AG09309 (cell line): ENCODE data around the gene KRTAP10-7.
"Not testable (repeated sequence)": the region's sequence is repeated elsewhere in the genome, so short reads cannot be mapped to it uniquely, and the experiment has no call there.

Source experiments
- DNase-seq: peaks from one replicate; pipeline ENCODE4 v3.0.0-alpha.2; 2010; ENCODE audit warnings: low read depth
- H3K4me3 ChIP-seq: 2 replicates; pipeline ENCODE4 v1.5.1; 2011; ENCODE audit warnings: mild to moderate bottlenecking, low read depth, low read length, moderate library complexity; ENCODE audit not compliant: control insufficient read depth
- CTCF ChIP-seq: IDR thresholded peaks from 2 replicates; pipeline ENCODE4 v1.5.1; 2011; ENCODE audit warnings: mild to moderate bottlenecking, low read depth, low read length, inconsistent platforms; ENCODE audit not compliant: insufficient read depth, control insufficient read depth; ENCODE audit errors: missing control alignments

Gene KRTAP10-7

DNA sequence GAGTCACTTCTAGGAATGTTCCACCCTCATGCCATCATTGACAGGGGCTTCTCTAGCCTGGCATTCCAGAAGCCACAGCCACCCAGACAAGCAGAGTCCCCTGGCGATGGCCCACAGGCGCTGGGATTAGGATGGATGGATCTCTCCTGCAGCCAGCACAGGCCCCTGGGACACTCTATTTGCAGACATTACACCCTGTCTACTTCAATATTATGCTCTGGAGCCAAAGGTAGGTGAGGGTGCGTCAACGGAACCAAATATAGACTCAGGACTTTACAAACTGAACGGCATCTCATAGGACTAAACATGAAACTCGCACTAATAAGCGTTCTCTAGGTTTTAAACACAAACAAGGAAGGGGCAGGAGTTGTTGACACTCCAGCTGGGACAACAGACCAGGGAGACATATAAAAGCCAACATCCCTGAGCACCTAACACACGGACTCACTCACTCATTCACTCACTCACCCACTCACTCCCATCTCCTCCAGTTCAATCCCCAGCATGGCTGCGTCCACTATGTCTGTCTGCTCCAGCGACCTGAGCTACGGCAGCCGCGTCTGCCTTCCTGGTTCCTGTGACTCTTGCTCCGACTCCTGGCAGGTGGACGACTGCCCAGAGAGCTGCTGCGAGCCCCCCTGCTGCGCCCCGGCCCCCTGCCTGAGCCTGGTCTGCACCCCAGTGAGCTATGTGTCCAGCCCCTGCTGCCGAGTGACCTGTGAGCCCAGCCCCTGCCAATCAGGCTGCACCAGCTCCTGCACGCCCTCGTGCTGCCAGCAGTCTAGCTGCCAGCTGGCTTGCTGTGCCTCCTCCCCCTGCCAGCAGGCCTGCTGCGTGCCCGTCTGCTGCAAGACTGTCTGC, at the start of gene KRTAP10-7:
Gene KRTAP10-7, plus strand, starts transcription at position 480 of the 861 bp plus-strand sequence. Its CDS starts 25 bp downstream, at position 505.
- H3K4me3 ChIP-seq, DNase-seq: not testable (repeated sequence)

- H3K4me3 ChIP-seq: no peak overlapping the region
- no peak for TF ChIP-seq CTCF
- no peak for DNase-seq
Observed at GRCh38 chr21:44550807-44551206, 49.6 kb upstream of the KRTAP10-7 start.

- no peak within 1 kb of the TSS for H3K4me3 ChIP-seq
- no peak for DNase-seq
- no peak for TF ChIP-seq CTCF
Observed at GRCh38 chr21:44551340-44551961, 48.9 kb upstream of the KRTAP10-7 start, which contains the start of gene KRTAP10-2. KRTAP10-2 (minus strand) TSS chr21:44551505; CDS start chr21:44551458, 47 bp downstream.

- no peak overlapping the region for H3K4me3 ChIP-seq
- TF ChIP-seq CTCF: no peak
- no peak for DNase-seq
Observed at GRCh38 chr21:44552136-44552535, 48.3 kb upstream of the KRTAP10-7 start.

DNA sequence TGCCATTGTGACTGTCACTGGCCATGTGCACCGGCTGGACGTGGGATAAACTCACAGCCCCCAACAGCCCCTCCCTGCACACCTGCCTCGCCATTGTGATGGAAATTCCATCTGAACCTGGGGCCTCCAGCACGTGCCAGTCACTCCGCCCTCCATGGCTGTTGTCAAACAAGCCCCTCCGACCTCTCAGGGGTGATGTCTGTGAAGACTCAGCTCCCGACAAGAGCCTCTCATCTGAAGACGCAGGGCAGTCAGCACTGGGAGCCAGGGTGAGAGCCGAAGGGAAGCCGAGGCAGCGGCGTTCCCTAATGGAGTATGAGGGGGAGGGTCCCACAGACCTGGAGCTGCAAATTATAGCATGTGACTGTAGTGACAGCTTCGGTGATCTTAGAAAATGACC, 47.7 kb upstream of the KRTAP10-7 start:
- no peak for TF ChIP-seq CTCF
- DNase-seq: no peak
- H3K4me3 ChIP-seq: no peak overlapping the region

DNA sequence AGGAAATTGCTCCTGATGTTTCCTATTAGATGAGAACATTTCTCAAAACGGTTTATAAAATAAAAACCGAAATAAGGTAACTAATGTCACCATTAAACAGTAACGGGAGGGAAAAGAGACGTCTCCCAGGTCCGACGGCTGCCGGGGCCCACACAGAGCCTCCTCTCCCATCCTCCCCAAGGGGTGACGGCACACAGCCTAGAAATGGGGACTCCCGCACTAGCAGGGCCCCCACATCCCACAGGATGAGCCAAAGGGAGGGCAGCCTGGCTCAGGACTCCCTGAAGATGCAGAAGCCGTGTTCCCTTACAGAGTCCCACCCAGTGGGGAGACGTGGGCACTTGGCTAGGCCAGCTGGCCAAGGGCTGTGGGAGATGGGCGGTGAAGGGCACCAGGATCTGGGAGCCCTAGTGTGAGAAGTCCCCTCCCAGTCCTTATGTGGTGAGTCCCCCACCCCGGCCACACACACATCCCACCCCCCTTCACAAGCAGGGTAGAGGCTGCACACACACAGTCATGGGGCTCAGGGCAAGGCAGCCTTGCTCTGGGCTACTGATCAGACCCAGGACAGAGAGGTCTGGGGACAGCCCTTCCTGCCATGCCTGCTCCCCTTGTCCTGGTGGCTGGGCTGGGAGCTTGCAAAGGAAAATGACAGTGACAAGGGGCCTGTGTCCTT, 45.1 kb upstream of the KRTAP10-7 start:
- no peak for DNase-seq
- TF ChIP-seq CTCF: no peak
- no peak overlapping the region for H3K4me3 ChIP-seq
